Endodermal cell (in vitro differentiated cells): ENCODE data around the gene KRTAP10-7. TPM values are rescaled to one million over a fixed set of nuclear protein-coding genes. Genes with fewer than 3 reads are reported as not detected.

Experiments used
- DNase-seq: peaks from one replicate; pipeline ENCODE4 v3.0.0-alpha.2; 2017
- H3K27ac ChIP-seq: 2 replicates; pipeline ENCODE4 v1.5.1; 2013; ENCODE audit warnings: mild to moderate bottlenecking, low read depth, low read length, moderate library complexity
- H3K27me3 ChIP-seq: 2 replicates; pipeline ENCODE4 v1.6.1; 2013; ENCODE audit warnings: mild to moderate bottlenecking, low read length, moderate library complexity; ENCODE audit not compliant: insufficient read depth, control insufficient read depth, poor library complexity, severe bottlenecking
- H3K36me3 ChIP-seq: 2 replicates; pipeline ENCODE4 v1.7.0; 2013; ENCODE audit warnings: mild to moderate bottlenecking, low read length, moderate library complexity; ENCODE audit not compliant: control insufficient read depth, insufficient read depth
- H3K4me1 ChIP-seq: one replicate; pipeline ENCODE4 v1.7.0; 2013; ENCODE audit warnings: low read length; ENCODE audit not compliant: control insufficient read depth, insufficient read depth
- H3K4me3 ChIP-seq: 2 replicates; pipeline ENCODE4 v1.5.1; 2013; ENCODE audit warnings: mild to moderate bottlenecking, low read length, moderate library complexity
- H3K9ac ChIP-seq: 2 replicates; pipeline ENCODE4 v1.6.1; 2013; ENCODE audit warnings: mild to moderate bottlenecking, low read length, moderate library complexity; ENCODE audit not compliant: poor library complexity, severe bottlenecking; ENCODE audit errors: extremely low read depth
- H3K9me3 ChIP-seq: 2 replicates; pipeline ENCODE4 v1.6.1; 2013; ENCODE audit warnings: mild to moderate bottlenecking, low read length, moderate library complexity; ENCODE audit not compliant: control insufficient read depth
- H3K27ac Mint-ChIP-seq: 2 replicates; pipeline ENCODE4 v1.8.0; 2020; ENCODE audit warnings: mixed read lengths
- H3K27me3 Mint-ChIP-seq: 2 replicates; pipeline ENCODE4 v1.8.0; 2021; ENCODE audit warnings: mild to moderate bottlenecking, mixed read lengths; ENCODE audit not compliant: insufficient read depth
- H3K36me3 Mint-ChIP-seq: 2 replicates; pipeline ENCODE4 v1.8.0; 2020; ENCODE audit warnings: low read depth, mixed read lengths
- H3K4me1 Mint-ChIP-seq: 2 replicates; pipeline ENCODE4 v1.8.0; 2020; ENCODE audit warnings: mixed read lengths
- H3K4me3 Mint-ChIP-seq: 2 replicates; pipeline ENCODE4 v1.8.0; 2020; ENCODE audit warnings: mild to moderate bottlenecking, moderate library complexity, mixed read lengths
- H3K9me3 Mint-ChIP-seq: 2 replicates; pipeline ENCODE4 v1.8.0; 2020; ENCODE audit warnings: mild to moderate bottlenecking, mixed read lengths
- whole genome bisulfite sequencing, 2 experiments: methylation state at CpG; one replicate each; pipeline versions ENCODE4 v1.1.5 to v1.1.7; 2013; ENCODE audit warnings: missing lambda C conversion rate in 2 of 2, mixed read lengths in 1 of 2; ENCODE audit not compliant: insufficient coverage in 1 of 2, insufficient read length in 1 of 2; 5-methylcytosine and 5-hydroxymethylcytosine counted together
- total RNA-seq, 2 donors: library from RNA; stranded (reverse); fragmentation: NEBNext Ultra II Directional in 1 of 2; extraction: Animal tissue kit (Norgen Biotek cat#: 25700) in 1 of 2; gene quantifications; 2 replicates in 1 of 2; 3 replicates in 1 of 2; pipeline ENCODE4 v1.2.1, GENCODE V29; 2021
- TF ChIP-seq, protein P1 (sequence below): fragments of 200-600 bp; sonication (generic); conservative IDR thresholded peaks from 2 replicates; pipeline ENCODE4 v1.5.0; 2021; ENCODE audit warnings: antibody characterized with exemption, mild to moderate bottlenecking

Gene KRTAP10-7
- total RNA-seq, 2 donors from 2014 or later = not detected

DNA sequence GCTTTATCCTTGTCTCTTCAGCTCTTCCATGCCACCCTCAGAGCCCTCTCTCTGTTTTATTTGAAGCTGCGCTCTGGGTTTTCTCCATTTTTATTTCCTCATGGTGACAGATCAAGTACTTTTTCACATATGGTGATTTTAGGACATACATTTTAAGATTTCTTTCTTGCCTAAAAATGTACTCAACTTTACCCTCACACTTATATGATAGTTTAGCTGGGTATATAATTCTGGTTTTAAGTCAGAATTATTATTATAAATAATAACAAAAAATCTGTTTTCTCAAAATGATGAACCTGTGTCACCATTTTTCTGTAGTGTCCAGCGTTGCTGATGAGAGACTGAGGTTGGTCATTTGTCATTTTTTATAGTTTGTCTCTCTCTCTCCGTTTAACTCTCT, 19.2 kb upstream of the KRTAP10-7 start:
- no peak for DNase-seq
- H3K36me3 Mint-ChIP-seq = peaks cover 3% of the 10 kb centered on the region
- no peak overlapping the region for H3K4me3 Mint-ChIP-seq
- no peaks in the 10 kb centered on the region for H3K27me3 ChIP-seq
- peaks cover 21% of the 10 kb centered on the region for H3K9me3 ChIP-seq
- H3K36me3 ChIP-seq = no peaks in the 10 kb centered on the region
- TF ChIP-seq, protein P1, sequence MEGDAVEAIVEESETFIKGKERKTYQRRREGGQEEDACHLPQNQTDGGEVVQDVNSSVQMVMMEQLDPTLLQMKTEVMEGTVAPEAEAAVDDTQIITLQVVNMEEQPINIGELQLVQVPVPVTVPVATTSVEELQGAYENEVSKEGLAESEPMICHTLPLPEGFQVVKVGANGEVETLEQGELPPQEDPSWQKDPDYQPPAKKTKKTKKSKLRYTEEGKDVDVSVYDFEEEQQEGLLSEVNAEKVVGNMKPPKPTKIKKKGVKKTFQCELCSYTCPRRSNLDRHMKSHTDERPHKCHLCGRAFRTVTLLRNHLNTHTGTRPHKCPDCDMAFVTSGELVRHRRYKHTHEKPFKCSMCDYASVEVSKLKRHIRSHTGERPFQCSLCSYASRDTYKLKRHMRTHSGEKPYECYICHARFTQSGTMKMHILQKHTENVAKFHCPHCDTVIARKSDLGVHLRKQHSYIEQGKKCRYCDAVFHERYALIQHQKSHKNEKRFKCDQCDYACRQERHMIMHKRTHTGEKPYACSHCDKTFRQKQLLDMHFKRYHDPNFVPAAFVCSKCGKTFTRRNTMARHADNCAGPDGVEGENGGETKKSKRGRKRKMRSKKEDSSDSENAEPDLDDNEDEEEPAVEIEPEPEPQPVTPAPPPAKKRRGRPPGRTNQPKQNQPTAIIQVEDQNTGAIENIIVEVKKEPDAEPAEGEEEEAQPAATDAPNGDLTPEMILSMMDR = no peak
- no peak overlapping the region for H3K4me3 ChIP-seq
- H3K27me3 Mint-ChIP-seq = peaks cover 10% of the 10 kb centered on the region
- H3K27ac Mint-ChIP-seq = no peak overlapping the region
- no peak overlapping the region for H3K9ac ChIP-seq
- 93 to 94% methylated on average over 2 to 3 of the region's 3 CpGs for WGBS, 2 experiments
- H3K9me3 Mint-ChIP-seq = peaks cover 30% of the 10 kb centered on the region
- H3K4me1 Mint-ChIP-seq = peaks cover 5% of the 10 kb centered on the region
- no peaks in the 10 kb centered on the region for H3K4me1 ChIP-seq
- no peak overlapping the region for H3K27ac ChIP-seq

DNA sequence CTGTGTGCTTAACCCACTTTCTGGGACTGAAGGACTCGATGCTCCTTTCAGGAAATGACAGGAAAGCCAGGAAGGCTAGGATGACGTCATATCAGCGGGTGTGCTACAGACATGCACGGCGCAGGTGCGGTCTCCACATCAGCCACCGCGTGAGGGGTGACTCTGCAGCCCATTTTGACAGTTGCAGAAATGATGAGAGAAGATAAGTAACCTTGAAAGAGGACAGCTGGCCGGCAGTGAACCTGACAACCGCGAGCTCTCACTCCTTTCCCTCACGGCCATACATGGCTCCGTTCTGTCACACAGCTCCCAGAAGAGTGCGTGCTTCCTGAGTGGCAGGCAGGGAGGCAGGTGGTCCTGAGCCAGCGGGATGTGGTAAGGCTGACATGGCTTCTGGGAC, 18.3 kb upstream of the KRTAP10-7 start:
- H3K4me1 Mint-ChIP-seq = peaks cover 5% of the 10 kb centered on the region
- Histone ChIP-seq H3K9me3 (peaks cover 15% of the 10 kb centered on the region), H3K36me3 (no peaks in the 10 kb centered on the region), H3K27ac (no peak overlapping the region), H3K9ac (no peak overlapping the region), H3K4me1 (no peaks in the 10 kb centered on the region), H3K4me3 (no peak overlapping the region), H3K27me3 (no peaks in the 10 kb centered on the region)
- TF ChIP-seq, protein P1 = no peak
- no peak overlapping the region for H3K27ac Mint-ChIP-seq
- WGBS, 2 experiments = 86 to 94% methylated on average over 8 to 15 of the region's 15 CpGs
- peaks cover 3% of the 10 kb centered on the region for H3K36me3 Mint-ChIP-seq
- no peak for DNase-seq
- peaks cover 10% of the 10 kb centered on the region for H3K27me3 Mint-ChIP-seq
- peaks cover 23% of the 10 kb centered on the region for H3K9me3 Mint-ChIP-seq
- H3K4me3 Mint-ChIP-seq = no peak overlapping the region

DNA sequence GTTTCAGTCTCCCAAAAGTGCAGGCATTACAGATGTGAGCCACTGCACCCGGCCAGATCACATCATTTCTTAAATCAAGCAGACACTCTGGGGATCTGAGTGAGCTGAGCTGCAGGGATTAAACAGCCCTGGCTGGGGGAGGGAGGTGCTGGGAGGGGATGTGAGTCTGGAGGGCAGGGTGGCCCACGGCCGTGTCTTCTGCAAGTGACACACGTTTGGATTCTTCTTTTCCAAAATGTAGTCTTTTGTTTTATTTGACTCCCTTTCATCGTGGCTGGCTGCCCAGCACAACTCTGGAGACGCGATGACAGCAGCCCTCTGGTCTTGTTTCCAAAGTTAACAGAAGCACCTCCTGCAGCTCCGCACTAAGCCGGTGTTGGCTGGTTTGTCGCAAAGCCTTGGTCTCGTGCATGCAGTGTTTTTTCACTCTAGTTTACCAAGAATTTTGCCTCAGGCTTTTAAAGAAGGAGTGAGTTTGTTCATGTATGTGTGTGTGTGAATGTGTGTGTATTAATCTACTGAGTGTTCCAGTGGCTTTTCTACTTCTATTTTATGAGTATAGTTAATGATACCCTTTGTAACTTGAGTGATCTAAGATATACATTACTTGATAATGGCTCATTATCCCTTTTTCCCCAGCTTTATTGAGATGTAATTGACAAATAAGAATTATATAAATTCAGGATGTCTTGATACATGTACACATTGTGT, 17.2 kb upstream of the KRTAP10-7 start:
- no peak overlapping the region for H3K27ac Mint-ChIP-seq
- H3K4me3 ChIP-seq = no peak overlapping the region
- no peaks in the 10 kb centered on the region for H3K27me3 ChIP-seq
- TF ChIP-seq, protein P1 = no peak
- H3K4me1 ChIP-seq = no peaks in the 10 kb centered on the region
- WGBS, 2 experiments = 50 to 65% methylated on average over 10 to 11 of the region's 11 CpGs
- H3K36me3 Mint-ChIP-seq = no peaks in the 10 kb centered on the region
- H3K9me3 ChIP-seq = peaks cover 9% of the 10 kb centered on the region
- no peak for DNase-seq
- H3K36me3 ChIP-seq = no peaks in the 10 kb centered on the region
- H3K9ac ChIP-seq = no peak overlapping the region
- peaks cover 18% of the 10 kb centered on the region for H3K9me3 Mint-ChIP-seq
- H3K27me3 Mint-ChIP-seq = peaks cover 7% of the 10 kb centered on the region
- peaks cover 5% of the 10 kb centered on the region for H3K4me1 Mint-ChIP-seq
- H3K4me3 Mint-ChIP-seq = no peak overlapping the region
- H3K27ac ChIP-seq = no peak overlapping the region
